Renal cortical epithelial cell (primary cell): ENCODE data around the gene PYDC2. TPM values are rescaled to one million over a fixed set of nuclear protein-coding genes. Genes with fewer than 3 reads are reported as not detected.
A peak's percentile ranks its signal among the peaks of the same experiment; 100 is the strongest.
"Not testable (repeated sequence)": the region's sequence is repeated elsewhere in the genome, so short reads cannot be mapped to it uniquely, and the experiment has no call there.

ENCODE experiments used
- DNase-seq: peaks from one replicate; pipeline ENCODE4 v3.0.0-alpha.2; 2011; ENCODE audit warnings: low read depth
- total RNA-seq: library from RNA; depleted of rRNA; stranded (reverse); fragments of >200 nt; gene quantifications from 2 replicates; pipeline ENCODE4 v1.2.3, GENCODE V29; 2014

PYDC2 gene
- total RNA-seq, 1 donor from 2014 or later = not detected

DNA sequence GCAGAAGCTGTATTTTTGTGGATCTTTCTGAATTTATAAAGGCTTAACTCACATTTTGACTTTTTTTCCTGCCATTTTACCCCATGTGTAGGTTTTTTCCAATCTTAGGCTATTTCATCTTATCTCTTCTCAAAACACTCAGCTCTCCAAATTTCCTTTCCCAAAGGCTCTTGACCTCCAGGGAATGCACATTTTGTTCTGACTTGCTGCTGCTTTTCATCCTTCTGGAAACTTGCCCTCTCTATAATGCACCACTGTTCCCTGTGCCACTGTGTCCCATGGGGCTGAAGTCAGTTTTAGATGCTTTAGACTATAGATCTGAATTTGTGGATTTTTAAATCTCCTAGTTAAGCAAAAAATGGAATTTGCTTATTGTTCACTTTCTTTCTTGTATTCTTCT is 9.1 kb downstream of the PYDC2 start:
- no peak for DNase-seq

DNA sequence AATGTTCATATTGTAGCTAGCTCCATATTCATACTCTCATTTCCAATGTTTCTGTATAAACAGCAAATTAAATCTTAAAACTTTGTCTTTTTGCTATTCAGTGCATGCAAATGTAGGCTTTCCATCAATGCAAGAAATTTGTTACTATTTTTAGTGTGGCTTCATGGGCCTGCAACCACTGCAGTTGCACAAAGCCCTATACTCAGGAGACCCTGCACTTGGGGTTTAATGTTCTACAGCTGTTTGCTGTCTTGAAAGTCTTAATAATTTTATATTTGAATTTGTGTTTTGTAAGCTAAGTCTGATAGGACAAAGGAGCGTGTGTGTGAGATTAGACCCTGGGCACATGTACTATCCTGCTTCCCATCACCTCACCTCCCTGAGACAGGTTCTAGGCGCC is 9.6 kb downstream of the PYDC2 start:
- no peak for DNase-seq

DNA sequence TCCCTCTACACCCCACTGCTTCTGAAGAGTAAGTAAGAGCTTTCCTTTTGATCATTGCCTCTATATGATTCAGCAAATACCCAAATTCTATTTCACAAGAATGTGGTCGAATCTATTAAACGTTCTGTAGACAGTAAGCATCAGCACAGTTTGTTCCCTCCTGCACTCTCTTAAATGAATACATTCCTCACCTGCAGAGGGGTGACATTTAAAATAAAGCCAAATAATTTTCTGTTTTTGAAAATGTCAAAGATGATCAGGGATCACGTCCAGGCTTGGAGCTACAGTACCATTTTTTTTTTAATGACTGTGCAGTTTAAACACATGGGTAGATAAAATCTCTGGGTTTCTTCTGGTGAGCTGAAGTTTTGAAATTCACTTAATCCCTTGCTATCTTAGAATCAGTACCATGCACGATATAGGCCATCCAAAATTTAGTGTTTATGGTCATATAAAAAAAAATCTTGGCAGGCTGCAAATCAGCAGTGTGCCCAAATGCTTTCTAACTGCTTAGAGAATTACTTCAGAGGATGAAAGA is 12.8 kb downstream of the PYDC2 start:
- DNase-seq = peak; percentile 9

DNA sequence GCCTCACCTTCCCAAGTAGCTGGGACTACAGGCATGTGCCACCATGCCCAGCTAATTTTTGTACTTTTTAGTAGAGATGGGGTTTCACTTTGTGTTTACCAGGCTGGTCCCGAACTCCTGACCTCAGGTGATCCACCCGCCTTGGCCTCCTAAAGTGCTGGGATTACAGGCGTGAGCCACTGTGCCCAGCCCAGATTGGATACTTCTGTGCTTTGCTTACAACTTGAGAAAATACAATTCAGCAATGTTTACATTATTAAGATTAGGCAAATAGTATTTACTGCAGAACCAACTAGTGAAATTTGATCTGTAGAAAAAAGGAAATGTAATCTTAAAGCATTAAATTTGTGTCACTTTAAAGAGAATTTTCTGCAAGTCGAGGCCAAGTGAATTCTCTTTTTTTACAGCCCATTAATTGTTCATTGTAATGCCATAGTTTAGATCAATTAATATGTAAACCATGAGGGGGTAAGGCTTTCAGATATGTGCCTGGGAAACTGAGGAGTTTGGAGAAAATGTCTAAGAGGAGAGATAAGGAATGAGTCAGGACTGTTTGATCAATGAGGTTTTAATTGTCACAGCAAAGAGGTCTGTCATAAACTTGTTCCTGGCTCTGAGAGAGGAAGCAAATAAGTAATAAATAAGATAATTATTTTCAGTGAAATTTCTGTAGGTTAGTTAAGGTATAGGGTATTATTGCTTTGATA is 15.3 kb downstream of the PYDC2 start:
- DNase-seq = peak; percentile 47

DNA sequence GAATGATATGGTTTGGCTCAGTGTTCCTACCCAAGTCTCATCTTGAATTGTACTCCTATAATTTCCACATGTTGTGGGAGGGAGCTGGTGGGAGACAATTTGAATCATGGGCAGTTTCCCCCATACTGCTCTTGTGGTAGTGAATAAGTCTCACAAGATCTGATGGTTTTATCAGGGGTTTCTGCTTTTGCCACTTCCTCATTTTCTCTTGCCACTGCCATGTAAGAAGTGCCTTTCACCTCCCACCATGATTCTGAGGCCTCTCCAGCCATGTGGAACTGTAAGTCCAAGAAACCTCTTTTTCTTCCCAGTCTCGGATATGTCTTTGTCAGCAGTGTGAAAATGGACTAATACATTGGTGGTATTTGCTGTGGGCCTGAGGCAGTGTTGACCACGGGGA is 23.0 kb downstream of the PYDC2 start:
- DNase-seq = not testable (repeated sequence)

DNA sequence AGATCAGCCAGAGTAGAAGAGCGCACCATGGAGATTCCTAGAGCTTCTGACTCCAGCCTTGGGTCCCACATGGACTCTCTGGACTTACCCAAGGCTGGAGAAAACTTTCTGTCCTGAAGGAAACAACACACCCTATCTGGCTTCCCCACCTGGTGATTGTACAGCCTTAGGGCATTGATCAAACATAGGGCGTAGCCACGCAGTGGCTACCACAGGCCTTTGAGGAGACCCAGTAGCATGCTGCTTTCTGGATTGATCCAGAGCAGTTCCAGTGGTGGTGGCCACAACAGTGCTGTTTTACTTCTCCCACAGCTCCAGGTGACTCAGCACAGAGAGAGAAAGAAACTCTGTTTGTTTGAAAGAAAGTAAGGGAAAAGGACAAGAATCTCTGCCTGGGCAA is 23.5 kb downstream of the PYDC2 start:
- DNase-seq = peak; percentile 20

DNA sequence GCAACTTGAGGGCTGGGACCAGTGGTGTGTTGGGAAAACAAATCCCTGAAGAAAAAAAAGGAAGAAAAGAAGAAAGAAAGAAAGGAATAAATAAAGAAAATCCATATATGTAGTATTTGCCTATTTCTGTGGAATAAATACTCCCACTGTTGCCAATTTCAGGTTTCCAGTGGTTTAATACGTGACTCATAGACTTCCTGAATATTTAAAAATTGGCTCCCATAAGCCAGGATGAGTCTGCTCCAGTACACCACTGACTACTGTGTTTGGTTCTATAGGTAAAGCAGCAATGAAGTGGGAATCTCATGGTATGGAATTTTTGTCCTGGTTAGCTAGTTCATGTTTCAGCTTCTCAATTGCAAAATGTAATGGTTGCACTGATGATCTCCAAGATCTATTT is 31.6 kb downstream of the PYDC2 start:
- no peak for DNase-seq

DNA sequence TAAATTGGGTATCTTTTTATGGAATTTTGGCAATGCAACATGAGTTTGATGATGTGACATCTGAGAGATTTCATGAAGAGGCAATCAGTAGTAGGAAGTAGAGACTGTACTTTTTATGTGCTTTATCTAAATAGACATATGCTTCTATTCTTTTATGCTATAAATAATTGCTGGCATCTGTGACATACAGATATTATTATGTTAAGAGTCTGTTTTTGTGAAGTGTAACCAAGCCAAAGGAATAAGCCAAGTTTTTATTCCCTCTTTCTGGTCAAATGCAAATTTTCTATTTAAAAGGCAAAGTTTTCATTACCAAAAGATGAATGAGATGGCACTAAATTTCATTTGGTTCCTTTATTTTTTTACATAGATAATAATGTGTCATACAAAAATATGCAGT is 32.4 kb downstream of the PYDC2 start:
- no peak for DNase-seq

DNA sequence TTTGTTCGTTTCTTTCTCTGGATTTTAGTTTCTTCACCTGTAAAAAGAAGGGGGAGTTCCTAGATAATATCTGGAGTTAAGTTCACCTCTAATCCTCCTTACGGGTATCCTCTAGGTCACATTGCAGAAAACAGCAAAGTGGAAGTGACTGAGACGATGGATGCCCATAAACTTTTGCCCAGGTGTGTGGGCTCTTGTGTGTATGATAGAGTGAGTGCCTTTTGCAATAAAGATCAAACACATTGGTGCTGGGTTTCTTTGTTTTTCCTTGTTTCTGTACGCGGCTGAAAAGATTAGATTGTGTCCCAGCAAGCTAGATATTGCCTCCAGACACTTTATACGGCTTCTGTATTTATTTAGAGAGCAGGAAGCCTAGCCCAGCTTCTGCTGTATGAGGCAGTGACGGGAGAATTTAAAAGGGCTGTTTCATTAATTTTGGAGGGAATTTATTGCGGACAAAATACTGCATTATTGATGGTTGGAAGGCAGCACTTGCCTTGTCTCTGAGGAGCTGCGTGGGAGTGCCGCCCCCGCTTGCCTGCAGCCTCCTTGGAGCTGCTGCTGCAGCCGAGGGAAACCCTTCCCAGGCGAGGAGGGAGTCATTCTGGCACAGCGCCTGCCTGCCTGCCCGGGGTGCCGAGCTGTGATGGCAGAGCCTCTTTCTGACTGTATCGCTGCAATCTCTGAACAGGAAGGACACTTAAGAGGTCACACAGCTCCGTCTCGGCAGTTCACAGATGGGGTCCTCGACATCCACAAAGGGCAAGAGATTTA is 38.5 kb downstream of the PYDC2 start:
- DNase-seq = peak; percentile 47

DNA sequence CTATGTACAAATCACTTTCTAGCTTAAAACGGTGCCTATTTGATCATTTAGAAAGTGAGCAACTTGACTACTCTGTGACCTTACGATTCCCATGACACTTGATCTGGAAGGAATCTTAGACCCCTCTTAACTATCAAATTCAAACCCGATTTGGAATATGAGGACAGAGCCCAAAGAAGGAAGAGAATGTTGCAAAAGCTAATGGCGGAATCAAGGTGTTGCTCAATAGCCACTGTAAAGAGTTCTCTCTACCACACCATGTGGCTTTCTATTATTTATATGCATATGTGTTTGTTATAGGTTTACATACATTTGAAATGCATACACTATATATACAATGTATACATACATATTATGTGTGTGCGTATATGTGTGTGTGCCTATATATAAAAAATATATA is 39.9 kb downstream of the PYDC2 start:
- no peak for DNase-seq

DNA sequence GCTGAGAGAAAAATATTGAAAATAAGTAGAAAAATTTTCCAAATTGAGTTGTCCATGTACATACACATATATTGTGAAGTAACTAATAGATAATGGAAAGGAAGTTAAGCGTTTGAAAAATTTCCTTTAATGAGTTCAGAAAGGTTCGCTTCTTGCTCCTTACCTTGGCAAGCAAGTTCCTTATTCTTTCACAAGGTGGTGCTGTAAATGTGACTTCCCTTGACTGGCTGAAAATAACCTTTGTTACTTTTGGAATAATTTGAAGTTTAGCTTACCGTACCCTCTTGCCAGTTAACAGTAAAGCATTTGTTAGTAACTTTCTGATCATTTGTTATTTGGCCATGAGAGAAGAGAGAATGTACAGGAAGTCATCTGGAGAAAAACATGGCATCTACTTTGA is 41.6 kb downstream of the PYDC2 start:
- peak; percentile 30 for DNase-seq

DNA sequence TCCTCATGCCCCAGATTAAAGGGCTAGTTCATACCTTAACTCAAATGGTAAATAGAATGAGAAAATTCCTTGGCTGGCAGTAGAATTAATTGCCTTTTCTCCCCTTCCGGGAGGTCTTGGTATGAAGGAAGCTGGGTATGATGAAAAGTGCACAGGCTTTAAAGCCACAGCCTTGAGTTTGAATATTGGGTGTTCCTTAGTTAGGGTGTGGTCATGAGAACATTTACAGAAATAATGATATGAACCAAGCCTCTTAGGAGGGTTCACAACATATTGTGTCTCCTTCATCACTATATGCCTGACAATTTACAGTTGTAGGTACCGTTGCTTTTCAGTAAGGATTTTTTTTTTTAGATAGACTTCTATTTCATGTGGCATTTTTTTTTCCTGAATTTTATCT is 48.1 kb downstream of the PYDC2 start:
- no peak for DNase-seq

Other genes with a start within 250 kb of the PYDC2 start
- 170 and 197 TPM in 2 replicates for gene CCDC50, start 131.8 kb upstream of the PYDC2 start, total RNA-seq
- gene UTS2B, start 130.6 kb upstream of the PYDC2 start, total RNA-seq = 0.80 TPM in 1 of 2 replicates, not detected in the other